Nephron progenitor cell (in vitro differentiated cells): ENCODE results near the gene OLFM4.

Experiments used
- DNase-seq: peaks from one replicate; pipeline ENCODE4 v3.0.0; 2021
- H3K27ac Mint-ChIP-seq: 2 replicates; pipeline ENCODE4 v1.8.0; 2021; ENCODE audit warnings: mild to moderate bottlenecking, moderate library complexity, mixed read lengths
- H3K27me3 Mint-ChIP-seq: 2 replicates; pipeline ENCODE4 v1.8.0; 2021; ENCODE audit warnings: mild to moderate bottlenecking, low read depth, mixed read lengths; ENCODE audit not compliant: poor library complexity
- H3K36me3 Mint-ChIP-seq: 2 replicates; pipeline ENCODE4 v1.8.0; 2021; ENCODE audit warnings: low read depth, mixed read lengths
- H3K4me1 Mint-ChIP-seq: 2 replicates; pipeline ENCODE4 v1.8.0; 2021; ENCODE audit warnings: mixed read lengths
- H3K4me3 Mint-ChIP-seq: 2 replicates; pipeline ENCODE4 v1.8.0; 2021; ENCODE audit warnings: mild to moderate bottlenecking, moderate library complexity, mixed read lengths
- H3K9me3 Mint-ChIP-seq: 2 replicates; pipeline ENCODE4 v1.8.0; 2021; ENCODE audit warnings: mild to moderate bottlenecking, moderate library complexity, mixed read lengths
- TF ChIP-seq, protein P1 (sequence below): fragments of 200-600 bp; sonication (generic); IDR thresholded peaks from 2 replicates; pipeline ENCODE4 v1.5.0; 2021; ENCODE audit warnings: antibody characterized with exemption

OLFM4 gene

DNA sequence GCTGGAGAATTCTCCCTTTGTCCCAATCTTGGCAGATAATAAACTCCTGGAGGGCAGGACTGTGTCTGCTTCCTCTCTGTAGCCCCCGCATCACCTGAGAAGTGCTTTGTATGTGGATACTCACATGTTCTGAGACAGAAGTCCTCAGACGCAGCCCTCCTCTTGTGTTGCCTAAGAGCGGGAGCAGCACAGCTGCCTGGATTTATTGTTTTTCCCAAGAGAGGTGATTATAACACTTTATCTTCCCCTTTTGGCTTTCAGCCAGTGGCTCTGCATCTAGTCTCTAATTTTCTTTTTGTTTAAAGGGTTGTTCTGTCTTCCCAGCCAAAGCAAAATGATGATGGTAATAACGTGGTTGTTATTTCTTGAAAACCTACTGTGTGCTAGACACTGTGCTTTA lies 36.1 kb downstream of the OLFM4 start:
- DNase-seq = no peak
- H3K9me3 Mint-ChIP-seq = no peaks in the 10 kb centered on the region
- TF ChIP-seq, protein P1, sequence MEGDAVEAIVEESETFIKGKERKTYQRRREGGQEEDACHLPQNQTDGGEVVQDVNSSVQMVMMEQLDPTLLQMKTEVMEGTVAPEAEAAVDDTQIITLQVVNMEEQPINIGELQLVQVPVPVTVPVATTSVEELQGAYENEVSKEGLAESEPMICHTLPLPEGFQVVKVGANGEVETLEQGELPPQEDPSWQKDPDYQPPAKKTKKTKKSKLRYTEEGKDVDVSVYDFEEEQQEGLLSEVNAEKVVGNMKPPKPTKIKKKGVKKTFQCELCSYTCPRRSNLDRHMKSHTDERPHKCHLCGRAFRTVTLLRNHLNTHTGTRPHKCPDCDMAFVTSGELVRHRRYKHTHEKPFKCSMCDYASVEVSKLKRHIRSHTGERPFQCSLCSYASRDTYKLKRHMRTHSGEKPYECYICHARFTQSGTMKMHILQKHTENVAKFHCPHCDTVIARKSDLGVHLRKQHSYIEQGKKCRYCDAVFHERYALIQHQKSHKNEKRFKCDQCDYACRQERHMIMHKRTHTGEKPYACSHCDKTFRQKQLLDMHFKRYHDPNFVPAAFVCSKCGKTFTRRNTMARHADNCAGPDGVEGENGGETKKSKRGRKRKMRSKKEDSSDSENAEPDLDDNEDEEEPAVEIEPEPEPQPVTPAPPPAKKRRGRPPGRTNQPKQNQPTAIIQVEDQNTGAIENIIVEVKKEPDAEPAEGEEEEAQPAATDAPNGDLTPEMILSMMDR = no peak
- no peak overlapping the region for H3K27ac Mint-ChIP-seq
- H3K4me3 Mint-ChIP-seq = no peak overlapping the region
- peaks cover 7% of the 10 kb centered on the region for H3K27me3 Mint-ChIP-seq
- H3K36me3 Mint-ChIP-seq = no peaks in the 10 kb centered on the region
- H3K4me1 Mint-ChIP-seq = peaks cover 41% of the 10 kb centered on the region

DNA sequence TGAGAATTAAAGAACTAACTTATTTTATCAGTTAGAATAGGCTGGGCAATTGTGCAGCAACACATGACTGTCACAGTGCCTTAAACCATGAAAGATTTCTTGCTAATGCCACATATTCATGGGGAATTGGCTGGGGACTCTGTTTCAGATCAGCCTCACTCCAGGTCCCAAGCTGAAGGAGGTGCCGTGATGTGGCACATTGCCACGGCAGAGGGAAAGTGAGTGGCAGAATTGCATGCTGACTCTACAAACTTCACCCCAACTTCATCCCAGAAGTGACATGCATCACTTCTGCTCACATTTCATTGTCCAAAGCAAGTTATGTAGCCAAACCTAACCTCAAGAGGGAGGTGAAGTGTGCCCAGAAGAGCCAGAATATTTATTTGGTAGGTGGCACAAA lies 37.8 kb downstream of the OLFM4 start:
- Mint-ChIP-seq H3K27me3 (peaks cover 7% of the 10 kb centered on the region), H3K36me3 (no peaks in the 10 kb centered on the region), H3K4me1 (peaks cover 37% of the 10 kb centered on the region), H3K27ac (no peak overlapping the region), H3K9me3 (no peaks in the 10 kb centered on the region), H3K4me3 (no peak overlapping the region)
- TF ChIP-seq, protein P1 = no peak
- no peak for DNase-seq

DNA sequence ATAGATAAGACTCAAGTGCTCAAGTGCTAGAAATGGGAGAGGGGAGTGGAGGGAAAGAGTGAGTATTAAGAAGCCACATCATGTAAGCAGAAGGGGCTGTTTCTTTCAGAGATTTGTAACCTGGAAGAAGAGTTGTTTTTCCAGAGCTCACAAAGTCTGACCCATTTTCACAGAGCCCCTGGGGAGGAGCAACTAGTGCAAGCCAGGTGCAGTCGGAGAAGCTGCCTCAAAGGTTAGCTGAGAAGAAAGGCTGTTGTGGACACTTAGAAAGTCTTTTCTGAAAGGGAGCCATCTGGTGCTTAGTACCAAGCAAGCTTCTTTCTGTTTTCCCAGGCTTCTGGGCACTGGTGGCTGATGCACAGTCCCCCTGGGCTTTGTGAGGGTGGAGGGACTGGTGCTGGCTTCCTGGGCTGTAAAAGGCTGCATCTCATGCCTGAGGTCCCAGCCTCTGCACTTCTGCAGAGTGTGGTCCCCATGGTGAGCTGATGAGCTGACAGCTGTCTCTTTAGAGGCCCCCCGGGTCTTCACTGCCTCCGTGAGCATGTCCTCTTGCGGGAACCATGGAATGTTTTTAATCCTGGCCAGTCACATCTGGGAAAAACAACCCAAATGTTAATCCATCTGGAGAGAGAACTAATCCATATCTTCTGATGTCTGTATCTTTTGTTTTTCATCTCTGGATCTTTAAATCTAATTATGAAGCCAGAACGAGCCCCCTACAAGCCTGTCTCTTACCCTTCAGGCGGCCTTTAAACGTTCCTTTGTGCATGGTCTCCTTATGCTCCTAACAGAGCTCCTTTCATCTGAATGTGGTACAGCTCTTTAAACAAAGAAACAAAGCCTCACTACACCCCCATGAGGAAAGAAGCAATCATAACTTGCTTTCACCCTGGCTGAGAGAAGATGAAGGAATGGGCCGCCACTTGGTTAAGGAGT lies 40.2 kb downstream of the OLFM4 start:
- Mint-ChIP-seq H3K9me3 (no peaks in the 10 kb centered on the region), H3K27ac (peak overlapping the region; percentile 88), H3K27me3 (no peaks in the 10 kb centered on the region), H3K4me3 (peak overlapping the region; percentile 47), H3K4me1 (peaks cover 37% of the 10 kb centered on the region), H3K36me3 (no peaks in the 10 kb centered on the region)
- TF ChIP-seq, protein P1 = no peak
- no peak for DNase-seq

DNA sequence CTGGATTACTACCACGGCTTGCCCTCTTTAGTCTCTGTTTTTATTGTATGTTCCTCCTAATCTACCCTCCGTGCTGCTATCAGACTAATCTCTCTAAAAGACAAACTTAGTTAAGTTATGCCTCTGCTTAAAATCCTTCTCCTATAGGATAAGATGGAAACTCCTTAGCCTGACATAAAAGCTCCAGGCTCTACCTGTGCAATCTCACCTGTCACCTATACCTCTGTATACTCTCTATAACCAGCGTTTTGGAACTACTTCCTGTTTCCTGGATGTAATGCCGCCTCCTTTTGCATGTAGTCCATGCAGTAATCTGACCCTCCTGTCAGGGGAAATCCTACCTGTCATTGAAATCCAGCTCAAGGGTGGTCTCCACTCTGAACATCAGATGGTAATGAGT lies 41.2 kb downstream of the OLFM4 start:
- Mint-ChIP-seq H3K9me3 (no peaks in the 10 kb centered on the region), H3K36me3 (no peaks in the 10 kb centered on the region), H3K27me3 (no peaks in the 10 kb centered on the region), H3K27ac (peak overlapping the region; percentile 1), H3K4me1 (peaks cover 31% of the 10 kb centered on the region), H3K4me3 (no peak overlapping the region)
- TF ChIP-seq, protein P1 = no peak
- no peak for DNase-seq

DNA sequence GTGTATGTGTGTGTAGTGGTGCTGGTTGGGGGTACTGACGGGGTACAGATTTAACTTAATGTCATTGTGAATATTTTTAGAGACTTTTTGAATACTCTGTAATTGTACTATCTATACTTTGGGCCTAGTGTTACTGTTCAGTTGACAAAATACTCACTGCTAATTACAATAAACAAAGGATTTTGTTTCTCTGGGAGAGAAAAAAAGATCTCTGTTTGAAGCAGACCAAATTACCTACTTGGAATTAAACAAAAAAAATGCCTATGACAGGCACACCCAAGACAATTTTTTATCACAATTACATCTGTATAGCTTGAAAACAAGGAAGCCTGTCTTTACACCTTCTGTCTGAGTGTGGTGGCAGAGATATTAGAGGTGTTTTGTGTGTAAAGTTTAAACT lies 45.1 kb downstream of the OLFM4 start:
- Mint-ChIP-seq H3K36me3 (no peaks in the 10 kb centered on the region), H3K4me3 (no peak overlapping the region), H3K9me3 (peaks cover 11% of the 10 kb centered on the region), H3K27ac (peak overlapping the region; percentile 5), H3K4me1 (peaks cover 16% of the 10 kb centered on the region), H3K27me3 (peaks cover 5% of the 10 kb centered on the region)
- TF ChIP-seq, protein P1 = no peak
- DNase-seq = no peak

DNA sequence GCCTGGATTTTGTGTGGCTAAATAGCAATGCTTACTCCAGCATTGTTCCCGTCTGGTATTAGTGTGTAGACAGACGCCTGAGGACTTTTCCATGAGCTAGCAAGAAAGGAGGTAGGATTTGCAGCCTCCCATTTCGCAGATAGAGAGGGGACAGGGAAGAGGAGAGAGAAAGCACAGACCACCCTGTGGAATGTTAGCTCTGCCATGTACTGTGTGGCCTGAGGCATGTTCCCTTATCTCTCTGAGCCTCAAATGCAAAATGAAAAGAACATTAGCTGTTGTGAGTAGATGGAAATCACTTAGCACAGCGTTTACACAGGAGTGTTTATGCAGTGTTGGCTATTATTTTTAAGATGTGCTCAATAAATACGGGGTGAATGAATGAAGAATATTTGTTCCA lies 45.5 kb downstream of the OLFM4 start:
- Mint-ChIP-seq H3K36me3 (no peaks in the 10 kb centered on the region), H3K4me3 (no peak overlapping the region), H3K4me1 (peaks cover 12% of the 10 kb centered on the region), H3K27ac (peak overlapping the region; percentile 5), H3K9me3 (peaks cover 16% of the 10 kb centered on the region), H3K27me3 (peaks cover 5% of the 10 kb centered on the region)
- no peak for DNase-seq
- TF ChIP-seq, protein P1 = no peak
